GM18498 (cell line): ENCODE measurements around the gene WDR45B.

Experiments
- ATAC-seq: cut with Tn5 transposase; IDR thresholded peaks from one replicate; pipeline ENCODE4 v1.9.1; 2021; ENCODE audit warnings: mild to moderate bottlenecking, moderate library complexity; ENCODE audit not compliant: unreplicated experiment

The WDR45B gene

DNA sequence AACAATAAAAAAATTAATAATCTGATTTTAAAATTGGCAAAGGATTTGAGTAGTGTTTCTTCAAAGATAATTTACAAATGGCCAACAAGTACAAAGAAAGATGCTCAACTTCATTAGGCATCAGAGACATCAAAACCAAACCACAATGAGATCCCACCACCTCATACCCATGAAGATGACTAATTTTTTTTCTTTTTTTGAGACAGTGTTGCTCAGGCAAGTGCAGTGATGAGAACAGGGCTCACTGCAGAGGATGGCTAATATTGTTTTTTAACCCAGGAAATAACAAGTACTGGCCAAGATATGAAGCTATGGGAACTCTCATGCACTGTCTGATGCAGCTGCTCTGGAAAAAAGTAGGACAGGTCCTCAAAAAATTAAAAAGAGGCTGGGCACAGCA lies 14.9 kb downstream of the WDR45B start:
- ATAC-seq: no peak

GRCh38 chr17:82632451-82632850 lies 15.8 kb downstream of the WDR45B start:
- ATAC-seq: no peak

DNA sequence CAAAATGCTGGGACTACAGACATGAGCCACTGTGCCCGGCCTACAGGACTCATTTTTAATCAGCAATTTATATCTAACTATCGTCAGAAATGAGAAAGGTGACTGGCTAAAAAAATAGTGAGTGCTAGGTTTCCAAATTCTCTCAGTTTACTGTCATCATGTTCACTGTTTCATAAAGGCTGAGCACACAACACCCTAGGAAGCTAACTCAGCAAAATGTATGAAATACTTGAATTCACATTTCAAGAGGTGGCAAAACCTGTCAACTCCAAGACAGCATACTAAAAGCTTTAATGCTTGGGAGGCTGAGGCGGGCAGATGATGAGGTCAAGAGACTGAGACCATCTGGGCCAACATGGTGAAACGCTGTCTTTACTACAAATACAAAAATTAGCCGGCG lies 16.7 kb downstream of the WDR45B start:
- ATAC-seq: no peak

DNA sequence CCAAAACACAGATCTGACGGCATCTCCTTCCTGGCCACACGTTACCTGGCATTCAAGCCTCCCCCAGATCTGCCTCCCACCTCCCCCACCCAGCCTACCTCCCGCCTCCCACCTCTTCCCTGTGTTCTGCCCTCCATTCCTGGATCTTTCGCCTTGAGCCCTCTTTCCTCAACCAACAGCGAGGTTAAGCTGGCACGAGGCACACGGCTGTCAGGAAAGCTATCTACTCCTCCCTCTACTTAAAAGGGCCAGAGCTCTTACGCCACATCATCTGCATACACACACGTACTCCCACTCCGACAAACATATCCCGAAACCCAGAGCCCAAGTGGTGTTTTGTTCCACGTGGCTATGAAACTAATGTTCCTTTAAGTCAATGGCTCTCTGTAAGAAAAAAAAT lies 18.0 kb downstream of the WDR45B start:
- no peak for ATAC-seq

- ATAC-seq: no peak
These were observed 18.5 kb downstream of the WDR45B start for GRCh38 chr17:82629748-82630147.

DNA sequence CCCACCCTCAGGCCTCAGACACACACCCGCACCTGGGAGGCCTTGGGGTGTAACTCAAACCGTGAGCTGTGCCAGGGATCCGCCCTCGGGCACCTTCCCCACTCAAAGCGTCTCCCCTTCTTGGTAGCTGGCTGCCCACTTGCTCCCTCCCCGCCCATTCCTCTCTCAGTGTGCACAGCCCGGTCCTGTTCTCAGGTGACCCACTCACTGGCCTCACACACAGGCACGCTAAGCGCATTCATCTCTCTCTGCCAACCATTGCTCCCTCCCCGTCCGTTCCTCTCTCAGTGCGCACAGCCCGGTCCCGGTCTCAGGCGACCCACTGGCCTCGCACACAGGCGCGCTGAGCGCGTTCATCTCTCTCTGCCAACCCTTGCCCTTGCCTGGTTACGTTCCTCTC lies 20.8 kb downstream of the WDR45B start:
- no peak for ATAC-seq

- ATAC-seq: no peak
These were observed 24.5 kb downstream of the WDR45B start for GRCh38 chr17:82623707-82624106.

- ATAC-seq: no peak
These were observed 28.6 kb downstream of the WDR45B start for GRCh38 chr17:82619641-82620040.

- ATAC-seq: no peak
These were observed 29.0 kb downstream of the WDR45B start for GRCh38 chr17:82619211-82619610.

DNA sequence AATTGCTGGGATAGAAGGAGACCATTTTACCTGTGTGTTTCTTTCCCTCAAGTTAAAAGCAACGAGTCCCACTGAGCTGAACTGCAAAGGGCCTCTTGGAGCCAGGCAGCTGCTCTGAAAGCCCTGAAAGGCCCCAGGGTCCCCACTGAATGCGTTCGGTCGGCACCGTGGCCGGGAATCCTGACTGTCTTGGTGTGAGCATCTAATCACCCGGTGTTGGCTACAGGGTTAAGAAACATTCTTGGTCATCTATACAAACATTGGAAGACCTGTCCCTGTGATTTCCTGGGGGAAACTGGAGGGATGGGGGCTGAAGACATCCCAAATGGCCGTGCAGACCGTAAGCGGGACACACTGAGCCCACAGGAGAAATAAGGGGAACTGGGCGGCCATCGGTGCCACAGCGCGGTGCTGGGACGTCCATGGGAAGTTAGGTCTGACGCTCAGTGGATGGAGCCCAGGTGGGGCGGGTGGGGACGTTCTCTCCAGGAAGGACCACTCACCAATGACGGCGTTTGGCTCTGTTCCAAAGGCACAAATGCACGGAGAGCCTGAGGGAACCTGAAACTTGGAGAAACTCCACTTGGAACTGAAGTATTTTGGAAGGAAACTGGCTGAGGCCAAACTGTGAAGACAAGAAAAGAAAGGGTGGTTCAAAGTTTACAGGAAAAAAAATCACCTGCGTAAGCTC lies 32.1 kb downstream of the WDR45B start:
- no peak for ATAC-seq

DNA sequence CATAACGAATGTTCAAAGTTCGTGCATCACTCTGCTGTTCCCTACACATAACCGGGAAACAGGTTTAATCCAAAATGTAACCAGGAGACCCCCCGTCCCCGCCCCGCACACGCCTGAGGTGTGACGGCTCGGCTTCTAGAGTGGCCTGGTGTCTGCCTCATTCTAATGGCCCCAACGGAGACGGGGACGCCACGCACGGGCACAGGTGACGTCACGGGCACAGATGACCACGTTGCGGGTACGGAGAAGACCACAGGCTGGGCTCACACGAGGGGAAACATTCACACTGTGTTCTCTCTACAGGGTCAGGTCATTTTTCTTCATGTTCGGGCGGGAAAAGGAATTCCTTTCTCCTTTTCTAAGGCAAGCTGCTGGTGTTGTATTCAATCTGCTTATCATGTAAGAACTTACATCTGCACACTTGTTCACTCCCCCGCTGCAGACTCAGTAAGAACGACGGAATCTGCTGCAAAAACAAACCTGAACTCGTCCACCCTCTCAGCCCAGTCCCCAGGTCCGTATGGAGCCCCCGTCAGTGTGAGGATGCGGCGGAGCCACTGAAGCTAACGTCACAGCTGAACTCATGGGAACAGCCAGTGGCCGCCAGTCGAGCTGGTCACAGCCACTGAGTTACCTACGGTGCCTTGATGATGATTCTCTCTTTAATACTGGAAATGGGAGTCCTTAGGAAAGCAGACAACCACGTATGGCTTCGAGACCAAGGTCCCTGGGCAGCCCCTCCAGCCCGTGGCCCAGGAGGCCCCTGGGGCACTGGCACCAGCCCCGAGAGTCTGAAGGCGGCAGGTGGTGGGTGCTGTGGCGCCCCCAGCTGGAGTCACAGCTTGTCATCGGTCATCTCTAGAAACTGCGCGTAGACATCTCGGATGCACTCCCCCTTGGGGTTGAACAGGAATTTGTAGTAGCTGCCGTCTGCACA lies 32.9 kb downstream of the WDR45B start:
- ATAC-seq: no peak

DNA sequence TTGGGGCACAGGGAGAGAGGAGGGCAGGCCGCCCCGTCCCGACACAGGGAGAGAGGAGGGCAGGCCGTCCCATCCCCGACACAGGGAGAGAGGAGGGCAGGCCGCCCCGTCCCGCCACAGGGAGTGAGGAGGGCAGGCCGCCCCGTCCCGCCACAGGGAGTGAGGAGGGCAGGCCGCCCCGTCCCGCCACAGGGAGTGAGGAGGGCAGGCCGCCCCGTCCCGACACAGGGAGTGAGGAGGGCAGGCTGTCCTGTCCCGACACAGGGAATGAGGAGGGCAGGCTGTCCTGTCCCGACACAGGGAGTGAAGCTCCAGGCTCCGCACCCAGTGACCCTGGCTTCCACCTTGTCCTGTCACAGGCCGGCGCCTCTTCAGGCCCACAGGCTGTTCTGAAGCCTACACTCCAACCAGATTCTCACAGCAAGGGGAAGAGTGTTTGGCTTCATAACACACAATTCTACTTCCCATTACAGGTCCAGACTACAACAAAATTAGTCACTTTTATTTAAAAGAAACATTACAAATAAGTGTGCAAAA lies 34.1 kb downstream of the WDR45B start:
- ATAC-seq: no peak

DNA sequence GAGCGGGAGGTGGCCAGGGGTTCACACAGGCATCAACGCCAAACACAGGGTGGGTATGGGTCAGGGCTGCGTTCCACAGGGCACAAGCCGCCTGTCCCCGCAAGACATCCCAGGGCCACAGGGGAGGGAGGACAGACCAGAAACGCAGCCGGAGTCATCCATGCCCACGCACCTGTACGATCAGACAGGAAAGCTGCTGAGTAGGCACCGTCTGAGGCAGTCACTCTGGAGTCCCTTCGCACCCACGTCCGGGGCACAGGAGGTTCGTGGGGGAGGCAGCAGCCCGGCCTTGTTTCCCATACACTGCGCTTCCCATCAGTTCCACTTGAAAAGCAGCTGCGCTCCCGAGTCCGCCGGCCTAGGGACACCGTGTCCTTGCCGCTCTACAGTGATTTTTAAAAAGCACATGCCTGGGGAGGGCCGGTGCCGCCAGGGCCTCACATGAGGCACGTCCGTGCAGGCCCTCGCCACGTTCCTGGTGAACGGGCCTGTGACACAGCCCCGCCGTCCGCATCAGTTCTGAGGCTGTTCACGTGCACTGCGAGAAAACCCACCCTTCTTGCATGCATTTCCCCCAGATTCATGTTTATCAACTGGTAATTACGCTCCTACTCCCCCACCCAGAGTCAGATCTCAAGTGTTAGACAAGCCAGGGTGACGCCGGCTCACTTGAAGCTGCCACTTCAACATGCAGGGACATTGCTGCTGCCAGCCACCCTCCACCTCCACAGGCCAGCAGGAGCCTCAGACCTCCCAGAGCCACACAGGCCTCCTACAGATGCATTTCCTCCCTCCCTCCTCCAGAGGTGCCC lies 34.8 kb downstream of the WDR45B start:
- no peak for ATAC-seq

- no peak for ATAC-seq
These were observed 36.8 kb downstream of the WDR45B start for GRCh38 chr17:82611140-82612058.

- ATAC-seq: no peak
These were observed 38.6 kb downstream of the WDR45B start for GRCh38 chr17:82609655-82610054.

DNA sequence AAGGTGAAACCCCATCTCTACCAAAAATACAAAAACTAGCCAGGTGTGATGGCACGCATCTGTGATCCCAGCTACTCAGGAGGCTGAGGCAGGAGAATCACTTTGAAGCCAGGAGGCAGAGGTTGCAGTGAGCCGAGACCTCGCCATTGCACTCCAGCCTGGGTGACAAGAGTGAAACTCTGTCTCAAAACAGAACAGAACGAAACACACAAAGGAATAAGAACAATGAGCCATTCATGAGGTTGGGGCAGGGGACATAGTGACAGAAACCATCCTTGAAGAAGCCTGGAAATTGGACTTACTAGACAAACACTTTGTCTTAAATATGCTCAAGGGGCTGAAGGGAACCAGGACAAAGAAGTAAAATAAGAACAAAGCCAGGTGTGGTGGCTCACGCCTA lies 39.4 kb downstream of the WDR45B start:
- no peak for ATAC-seq

- no peak for ATAC-seq
These were observed 42.2 kb downstream of the WDR45B start for GRCh38 chr17:82605939-82606600.

DNA sequence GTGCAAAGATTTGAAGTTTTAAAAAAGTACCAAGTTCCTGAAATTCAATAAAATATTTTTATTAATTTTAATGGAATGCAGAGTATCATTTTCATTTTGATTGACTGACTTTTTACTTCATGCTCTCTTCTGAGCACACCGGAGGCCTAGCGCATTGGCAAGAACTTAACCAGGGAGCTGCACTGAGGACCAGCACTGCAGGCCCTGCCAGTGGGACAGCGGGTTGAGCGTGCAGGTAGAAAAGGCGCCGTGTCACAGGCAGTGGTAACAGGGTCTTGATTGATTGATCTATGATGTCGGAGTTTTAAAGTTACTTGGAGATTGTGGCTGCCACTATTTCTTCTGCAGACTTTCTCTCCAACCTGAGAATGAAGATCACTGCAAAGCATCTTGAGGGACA lies 43.7 kb downstream of the WDR45B start:
- ATAC-seq: no peak

GRCh38 chr17:82603981-82604448 lies 44.2 kb downstream of the WDR45B start:
- no peak for ATAC-seq
